BJ (cell line): ENCODE results near the gene TTLL11. TPM values are rescaled to one million over a fixed set of nuclear protein-coding genes. Genes with fewer than 3 reads are reported as not detected.

Experiments
- CTCF ChIA-PET: fragments of 350-600 bp; formaldehyde crosslinking; extraction: SDS; loops from one replicate; lab custom pipeline; 2021; ENCODE audit warnings: antibody characterized with exemption, inconsistent platforms; lab: Yijun Ruan, JAX
- POLR2A ChIA-PET: fragments of 300-600 bp; sonication (Branson Sonifier 250); formaldehyde crosslinking; extraction: SDS; loops from one replicate; lab custom pipeline; 2021; ENCODE audit warnings: antibody characterized with exemption; lab: Charles Lee
- DNase-seq: peaks from one replicate; pipeline ENCODE4 v3.0.0-alpha.2; 2011; ENCODE audit warnings: low read depth
- H3K27me3 ChIP-seq: 2 replicates; pipeline ENCODE4 v1.6.0; 2011; ENCODE audit warnings: low read length; ENCODE audit not compliant: control insufficient read depth, insufficient read depth
- H3K36me3 ChIP-seq: 2 replicates; pipeline ENCODE4 v1.5.1; 2011; ENCODE audit warnings: low read length; ENCODE audit not compliant: control insufficient read depth, insufficient read depth
- H3K4me3 ChIP-seq: 2 replicates; pipeline ENCODE4 v1.5.1; 2011; ENCODE audit warnings: low read depth, mild to moderate bottlenecking, control low read depth, low read length
- polyA plus RNA-seq: library from polyadenylated mRNA; depleted of rRNA; stranded (reverse); fragments of >200 nt; gene quantifications from 2 replicates; pipeline ENCODE4 v1.2.3, GENCODE V29; 2011
- TF ChIP-seq, protein P1 (sequence below): IDR thresholded peaks from 2 replicates; pipeline ENCODE4 v1.5.1; 2011; ENCODE audit warnings: low read depth, mild to moderate bottlenecking, control low read depth, inconsistent platforms, low read length, moderate library complexity; ENCODE audit not compliant: insufficient read depth

The TTLL11 gene
- polyA plus RNA-seq, 1 experiment = 5.6 TPM

DNA sequence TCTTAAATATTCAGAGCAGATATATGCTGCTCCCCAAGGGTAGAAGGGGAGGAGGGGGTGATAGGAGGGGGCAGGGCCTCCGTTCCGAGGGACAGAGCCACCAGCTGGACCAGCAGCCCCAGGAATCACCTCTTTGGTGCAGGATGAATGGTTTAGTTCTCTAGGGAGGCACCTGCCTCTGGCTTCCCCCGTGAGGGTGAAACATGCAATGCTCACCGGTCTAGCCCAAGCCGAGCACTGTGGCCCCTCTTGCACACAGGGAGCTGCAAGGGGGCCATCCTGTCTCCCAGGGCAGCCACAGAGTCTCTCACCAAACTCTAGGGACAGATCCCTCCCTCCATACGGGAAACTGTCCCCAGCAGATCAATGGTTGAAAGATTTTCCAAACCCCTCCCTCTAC lies 278.0 kb downstream of the TTLL11 start:
- TF ChIP-seq, protein P1, sequence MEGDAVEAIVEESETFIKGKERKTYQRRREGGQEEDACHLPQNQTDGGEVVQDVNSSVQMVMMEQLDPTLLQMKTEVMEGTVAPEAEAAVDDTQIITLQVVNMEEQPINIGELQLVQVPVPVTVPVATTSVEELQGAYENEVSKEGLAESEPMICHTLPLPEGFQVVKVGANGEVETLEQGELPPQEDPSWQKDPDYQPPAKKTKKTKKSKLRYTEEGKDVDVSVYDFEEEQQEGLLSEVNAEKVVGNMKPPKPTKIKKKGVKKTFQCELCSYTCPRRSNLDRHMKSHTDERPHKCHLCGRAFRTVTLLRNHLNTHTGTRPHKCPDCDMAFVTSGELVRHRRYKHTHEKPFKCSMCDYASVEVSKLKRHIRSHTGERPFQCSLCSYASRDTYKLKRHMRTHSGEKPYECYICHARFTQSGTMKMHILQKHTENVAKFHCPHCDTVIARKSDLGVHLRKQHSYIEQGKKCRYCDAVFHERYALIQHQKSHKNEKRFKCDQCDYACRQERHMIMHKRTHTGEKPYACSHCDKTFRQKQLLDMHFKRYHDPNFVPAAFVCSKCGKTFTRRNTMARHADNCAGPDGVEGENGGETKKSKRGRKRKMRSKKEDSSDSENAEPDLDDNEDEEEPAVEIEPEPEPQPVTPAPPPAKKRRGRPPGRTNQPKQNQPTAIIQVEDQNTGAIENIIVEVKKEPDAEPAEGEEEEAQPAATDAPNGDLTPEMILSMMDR = no peak
- no peak for DNase-seq
- POLR2A ChIA-PET = no interaction called here
- Histone ChIP-seq H3K36me3 (no peaks in the 10 kb centered on the region), H3K4me3 (no peak overlapping the region), H3K27me3 (peaks cover 2% of the 10 kb centered on the region; the same call in 1 of the 2 replicates)
- CTCF ChIA-PET = no interaction called here

DNA sequence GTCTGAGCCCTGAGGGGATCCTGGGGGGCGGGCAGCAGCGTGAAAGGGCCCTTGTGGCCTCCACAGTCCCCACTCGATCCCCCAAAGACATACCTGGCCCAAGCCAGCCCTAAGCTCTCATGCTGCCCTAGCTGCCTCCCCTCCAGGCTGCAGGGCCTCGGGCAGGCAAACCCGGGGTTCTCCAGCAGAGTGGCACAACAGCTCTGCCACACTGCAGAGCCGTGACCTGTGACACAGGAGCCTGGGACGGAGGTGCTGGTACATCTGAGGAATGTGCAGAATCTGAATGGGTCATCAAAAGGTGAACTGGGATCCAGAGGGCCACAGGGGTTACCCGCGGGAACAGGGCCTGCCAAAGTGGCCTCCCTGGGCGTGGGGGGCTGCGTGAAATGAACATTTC lies 278.5 kb downstream of the TTLL11 start:
- Histone ChIP-seq H3K27me3 (peaks cover 2% of the 10 kb centered on the region; the same call in 1 of the 2 replicates), H3K4me3 (no peak overlapping the region), H3K36me3 (no peaks in the 10 kb centered on the region)
- POLR2A ChIA-PET = no interaction called here
- TF ChIP-seq, protein P1 = no peak
- CTCF ChIA-PET = no interaction called here
- DNase-seq = no peak

DNA sequence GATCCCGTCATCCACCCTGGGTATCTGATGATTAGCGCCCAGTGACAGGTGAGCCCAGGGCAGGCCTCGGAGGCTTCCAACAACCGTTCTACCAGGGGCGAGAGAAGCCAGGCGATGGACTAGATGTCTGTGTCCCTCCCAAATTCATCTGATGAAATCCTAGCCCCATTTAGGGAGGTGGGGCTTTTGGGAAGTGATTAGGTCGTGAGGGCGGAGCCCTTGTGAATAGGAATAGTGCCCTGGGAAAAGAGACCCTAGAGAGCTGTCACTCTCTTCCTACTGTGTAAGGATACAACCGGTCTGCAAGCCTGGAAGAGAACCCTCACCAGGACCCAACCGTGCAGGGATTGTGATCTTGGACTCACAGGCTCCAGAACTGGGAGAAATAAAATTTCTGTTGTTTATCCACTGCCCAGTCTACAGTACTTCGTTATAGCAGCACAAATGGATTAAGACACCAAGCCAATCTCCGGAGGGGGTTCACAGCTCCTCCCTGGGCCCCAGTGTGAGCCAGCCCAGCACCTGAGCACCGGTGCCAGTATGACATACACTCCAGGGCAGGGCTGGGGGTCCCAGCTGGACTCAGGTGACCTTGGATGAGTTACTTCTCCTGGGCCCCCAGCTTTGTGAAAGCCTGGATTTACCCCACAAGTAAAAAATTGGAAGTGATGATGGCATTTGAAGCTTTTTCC lies 279.4 kb downstream of the TTLL11 start:
- Histone ChIP-seq H3K36me3 (no peaks in the 10 kb centered on the region), H3K27me3 (peaks cover 2% of the 10 kb centered on the region; the same call in 1 of the 2 replicates), H3K4me3 (no peak overlapping the region)
- TF ChIP-seq, protein P1 = no peak
- DNase-seq = no peak
- ChIA-PET CTCF (interaction anchor here (0.6 to 0.9 kb wide), 2 partner anchors 40 to 1729 kb away, joined by 3 to 4 read pairs; no protein-coding TSS in a partner anchor), POLR2A (no interaction called here)

DNA sequence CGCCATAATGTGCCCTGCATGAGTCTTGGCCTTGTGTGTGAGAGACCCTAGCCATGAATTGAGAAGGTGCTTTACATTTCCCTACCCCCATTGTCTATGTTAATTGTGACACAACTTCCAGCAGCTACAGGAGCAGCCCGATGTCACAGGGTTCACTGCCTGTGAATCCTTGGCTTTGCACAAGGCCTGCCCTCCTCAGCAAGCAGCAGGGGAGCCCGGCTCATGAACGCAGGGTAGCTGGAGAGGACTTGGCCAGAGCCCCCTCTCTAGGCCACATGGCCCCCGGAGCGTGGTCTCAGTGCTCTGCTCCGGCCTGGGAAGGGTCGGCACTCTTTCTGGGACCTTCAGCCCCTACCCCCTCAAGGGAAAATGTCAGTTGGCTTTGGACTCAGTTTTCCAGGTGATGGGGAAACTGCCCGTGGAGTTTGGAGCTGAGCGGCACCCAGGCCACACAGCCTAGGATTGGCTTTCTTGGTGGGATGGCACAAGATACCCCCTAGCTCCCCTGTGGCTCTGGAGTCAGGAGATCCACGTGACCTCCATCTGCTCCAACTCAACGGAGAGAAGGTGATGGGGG lies 280.9 kb downstream of the TTLL11 start:
- CTCF ChIA-PET = interaction anchor here (0.9 kb wide), 1 partner anchor 13 kb away, joined by 3 read pairs; no protein-coding TSS in a partner anchor
- Histone ChIP-seq H3K4me3 (no peak overlapping the region), H3K27me3 (no peaks in the 10 kb centered on the region; the same call in 1 of the 2 replicates), H3K36me3 (no peaks in the 10 kb centered on the region)
- TF ChIP-seq, protein P1 = no peak
- POLR2A ChIA-PET = no interaction called here
- no peak for DNase-seq

DNA sequence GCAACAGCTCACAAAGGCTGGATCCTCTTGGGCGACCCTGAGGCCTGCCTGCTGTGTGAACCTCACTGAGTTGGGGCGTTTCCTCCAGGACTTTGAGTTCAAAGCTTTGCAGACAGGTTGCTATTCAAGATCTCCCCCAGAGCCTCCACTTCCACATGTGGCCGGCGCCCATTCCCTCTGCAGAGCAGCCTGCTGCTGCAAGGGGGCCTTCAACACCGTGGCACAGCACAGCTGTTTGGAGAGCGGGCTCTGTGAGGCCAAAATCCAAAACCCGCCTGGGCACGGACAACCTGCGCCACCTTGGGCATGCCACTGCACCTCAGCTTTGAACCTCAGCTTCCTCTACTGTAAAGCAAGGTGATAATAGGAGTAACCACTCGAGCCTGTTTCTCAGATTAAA lies 281.4 kb downstream of the TTLL11 start:
- no peak overlapping the region for H3K4me3 ChIP-seq
- no peaks in the 10 kb centered on the region; the same call in 1 of the 2 replicates for H3K27me3 ChIP-seq
- no peak for DNase-seq
- POLR2A ChIA-PET = no interaction called here
- CTCF ChIA-PET = no interaction called here
- no peaks in the 10 kb centered on the region for H3K36me3 ChIP-seq
- TF ChIP-seq, protein P1 = no peak
